NCI-H1417 (cell line): ENCODE data around the gene SPSB3.

ENCODE experiments used
- DNase-seq, 3 experiments: peaks; one replicate each; lab custom pipeline; 2025; lab: John Stamatoyannopoulos, UW

SPSB3 gene

DNA sequence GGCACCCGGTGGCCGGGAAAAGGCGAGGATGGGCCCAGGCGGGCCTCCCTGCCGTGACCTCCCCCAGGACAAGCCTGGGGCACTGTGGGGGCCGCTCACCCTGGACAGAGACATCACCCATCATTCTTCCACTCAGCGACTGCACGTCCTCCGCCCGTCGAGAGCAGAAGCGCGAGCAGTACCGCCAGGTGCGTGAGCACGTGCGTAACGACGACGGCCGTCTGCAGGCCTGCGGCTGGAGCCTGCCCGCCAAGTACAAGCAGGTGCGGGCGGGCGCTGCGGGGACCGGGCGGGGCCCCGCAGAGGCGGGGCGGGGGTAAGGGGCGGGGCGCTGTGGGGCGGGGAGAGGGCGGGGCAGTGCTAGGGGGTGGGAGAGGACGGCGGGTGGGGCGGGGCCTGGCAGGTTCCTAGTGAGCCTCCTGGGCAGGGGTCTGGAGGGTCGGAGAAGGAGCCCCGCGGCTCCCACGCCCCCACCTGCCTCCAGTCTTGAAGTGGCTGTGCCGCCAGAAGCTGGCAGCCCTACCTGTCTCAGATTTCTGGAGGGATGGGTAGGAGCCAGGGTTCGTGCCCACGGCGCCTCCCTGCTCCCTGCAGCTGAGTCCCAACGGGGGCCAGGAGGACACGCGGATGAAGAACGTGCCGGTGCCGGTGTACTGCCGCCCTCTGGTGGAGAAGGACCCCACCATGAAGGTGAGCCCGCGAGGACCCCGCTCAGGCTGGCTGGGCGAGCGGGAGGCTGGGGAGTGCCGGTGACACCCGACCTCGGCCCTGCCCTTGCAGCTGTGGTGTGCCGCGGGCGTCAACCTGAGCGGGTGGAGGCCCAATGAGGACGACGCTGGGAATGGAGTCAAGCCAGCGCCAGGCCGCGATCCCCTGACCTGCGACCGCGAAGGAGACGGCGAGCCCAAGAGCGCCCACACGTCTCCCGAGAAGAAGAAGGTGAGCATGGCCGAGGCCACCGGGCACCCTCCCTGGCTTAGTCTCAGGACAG lies 18.6 kb downstream of the SPSB3 start:
- peak in 1 of 3 experiments; percentile 30 for DNase-seq

DNA sequence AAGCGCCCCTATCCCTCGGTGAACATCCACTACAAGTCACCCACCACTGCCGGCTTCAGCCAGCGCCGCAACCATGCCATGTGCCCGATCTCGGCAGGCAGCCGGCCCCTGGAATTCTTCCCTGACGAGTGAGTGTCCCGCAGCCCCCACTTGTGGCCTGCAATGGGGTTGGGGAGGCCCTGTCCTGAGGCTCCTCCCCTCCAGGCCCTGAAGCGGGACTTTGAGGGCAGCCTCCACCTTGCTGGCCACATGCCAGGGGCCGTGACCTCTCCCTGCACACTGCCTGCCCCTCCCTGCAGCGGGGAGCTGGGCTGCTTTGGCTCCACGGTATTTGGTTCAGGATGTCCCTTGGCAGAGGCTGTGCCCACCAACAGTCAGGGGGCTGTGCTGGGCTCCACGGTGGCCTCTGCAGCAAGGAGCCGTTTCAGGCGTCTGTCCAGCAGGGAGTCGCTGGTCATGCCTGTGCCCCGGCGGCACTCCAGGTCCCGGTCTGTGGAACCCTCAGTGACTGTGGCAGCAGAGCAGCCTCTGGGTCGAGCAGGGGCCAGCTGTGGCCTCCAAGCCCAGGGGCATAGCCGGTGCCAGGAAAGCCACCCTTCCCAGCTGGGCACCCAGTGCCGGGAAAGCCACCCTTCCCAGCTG lies 19.4 kb downstream of the SPSB3 start:
- no peak for DNase-seq

DNA sequence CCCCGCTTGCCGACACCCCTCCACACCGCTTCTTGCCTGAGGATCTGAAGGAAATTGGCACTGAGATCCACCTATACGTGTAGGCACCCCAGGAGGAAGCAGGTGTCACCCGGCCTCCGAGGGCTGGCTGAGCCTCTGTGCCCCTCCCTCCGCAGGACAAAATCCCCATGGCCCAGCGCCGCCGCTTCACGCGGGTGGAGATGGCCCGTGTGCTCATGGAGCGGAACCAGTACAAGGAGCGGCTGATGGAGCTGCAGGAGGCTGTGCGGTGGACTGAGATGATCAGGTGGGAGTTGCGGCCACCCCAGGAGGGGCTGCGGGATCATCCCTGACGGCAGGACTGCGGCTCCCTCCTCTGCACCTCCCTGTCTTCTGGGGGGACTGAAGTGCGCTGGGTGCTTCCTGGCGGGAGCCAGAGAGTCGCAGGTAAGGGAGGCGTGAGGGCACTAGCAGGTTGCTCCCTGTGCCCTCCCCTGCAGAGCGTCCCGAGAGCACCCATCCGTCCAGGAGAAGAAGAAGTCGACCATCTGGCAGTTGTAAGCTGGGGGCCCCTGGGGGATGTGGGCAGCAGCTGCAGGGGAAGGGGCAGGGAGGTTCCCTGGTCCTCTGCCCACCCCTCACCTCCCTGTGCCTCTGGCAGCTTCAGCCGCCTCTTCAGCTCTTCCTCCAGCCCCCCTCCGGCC lies 20.0 kb downstream of the SPSB3 start:
- DNase-seq: no peak

DNA sequence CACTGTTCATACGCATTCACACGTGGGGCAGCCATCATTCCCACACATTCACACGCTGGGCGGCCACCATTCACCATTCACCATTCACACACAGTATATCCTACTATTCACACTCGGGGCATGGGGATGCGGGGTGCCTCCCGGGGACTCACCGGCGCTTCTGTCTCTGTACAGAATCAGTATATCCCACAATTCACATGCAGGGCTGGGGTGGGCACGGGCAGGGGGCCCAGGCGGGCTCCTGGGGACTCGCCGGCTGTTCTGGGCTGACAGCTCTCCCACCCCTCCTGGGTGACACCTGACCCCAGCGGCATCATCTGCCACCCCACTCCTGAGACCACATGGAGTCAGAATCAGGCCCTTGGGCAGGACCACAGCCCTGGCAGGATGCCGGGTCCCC lies 20.6 kb downstream of the SPSB3 start:
- DNase-seq: no peak

DNA sequence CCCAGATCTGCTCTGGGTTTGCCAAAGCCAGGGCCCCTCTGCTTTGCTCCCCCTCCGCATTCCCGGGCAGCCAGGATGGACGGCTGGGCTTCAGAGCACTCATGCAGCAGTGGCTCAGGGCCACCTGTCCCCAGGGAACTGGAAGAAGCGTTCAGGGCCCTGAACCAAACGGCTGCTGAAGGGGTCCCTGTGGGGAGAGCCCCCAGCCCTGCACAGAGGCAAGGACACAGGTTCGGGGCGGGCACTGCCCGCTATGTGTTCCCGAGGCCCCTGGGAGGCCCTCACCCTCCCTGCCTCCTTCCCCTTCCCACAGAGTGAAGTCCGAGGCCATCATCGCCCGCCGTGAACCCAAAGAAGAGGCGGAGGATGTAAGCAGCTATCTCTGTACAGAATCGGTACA lies 21.5 kb downstream of the SPSB3 start:
- no peak for DNase-seq

DNA sequence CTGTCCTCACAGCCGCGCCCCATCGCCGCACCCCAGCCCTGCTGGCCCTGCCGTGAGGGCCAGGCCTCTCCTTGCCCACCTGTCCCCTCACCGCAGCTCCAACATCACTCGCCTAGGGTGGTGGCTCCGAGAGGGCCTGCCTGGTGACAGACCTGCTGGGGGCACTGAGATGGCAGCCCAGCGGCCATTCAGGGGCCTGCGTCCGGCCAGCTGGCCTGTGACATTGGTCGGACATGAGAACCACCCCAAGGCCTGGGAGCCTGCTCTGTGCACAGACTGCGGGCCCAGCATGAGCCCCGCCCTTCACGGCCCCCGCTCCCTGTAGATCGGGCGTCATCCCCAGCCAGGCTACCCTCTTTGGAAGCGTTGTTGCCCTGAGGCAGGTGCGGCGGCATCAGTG lies 22.9 kb downstream of the SPSB3 start:
- DNase-seq: no peak

DNA sequence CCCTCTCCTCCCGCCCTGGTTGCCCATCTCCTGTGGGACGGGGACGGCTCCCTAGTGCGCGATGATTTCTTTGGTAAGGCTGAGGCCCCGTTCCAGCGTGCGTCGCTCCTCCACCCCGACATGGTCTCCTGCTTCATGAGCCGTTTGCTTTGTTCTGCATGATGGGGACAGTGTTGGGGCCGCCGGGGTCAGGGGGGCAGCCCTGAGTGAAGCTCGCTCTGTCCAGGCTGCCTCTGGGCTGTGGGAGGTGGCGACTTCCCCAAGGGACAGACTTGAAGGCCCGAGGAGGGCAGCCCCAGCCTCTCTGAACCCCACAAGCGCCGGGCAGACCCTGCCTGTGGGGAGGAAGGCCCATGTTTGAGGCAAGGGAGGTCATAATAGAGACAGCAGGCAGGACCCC lies 23.4 kb downstream of the SPSB3 start:
- DNase-seq: no peak

DNA sequence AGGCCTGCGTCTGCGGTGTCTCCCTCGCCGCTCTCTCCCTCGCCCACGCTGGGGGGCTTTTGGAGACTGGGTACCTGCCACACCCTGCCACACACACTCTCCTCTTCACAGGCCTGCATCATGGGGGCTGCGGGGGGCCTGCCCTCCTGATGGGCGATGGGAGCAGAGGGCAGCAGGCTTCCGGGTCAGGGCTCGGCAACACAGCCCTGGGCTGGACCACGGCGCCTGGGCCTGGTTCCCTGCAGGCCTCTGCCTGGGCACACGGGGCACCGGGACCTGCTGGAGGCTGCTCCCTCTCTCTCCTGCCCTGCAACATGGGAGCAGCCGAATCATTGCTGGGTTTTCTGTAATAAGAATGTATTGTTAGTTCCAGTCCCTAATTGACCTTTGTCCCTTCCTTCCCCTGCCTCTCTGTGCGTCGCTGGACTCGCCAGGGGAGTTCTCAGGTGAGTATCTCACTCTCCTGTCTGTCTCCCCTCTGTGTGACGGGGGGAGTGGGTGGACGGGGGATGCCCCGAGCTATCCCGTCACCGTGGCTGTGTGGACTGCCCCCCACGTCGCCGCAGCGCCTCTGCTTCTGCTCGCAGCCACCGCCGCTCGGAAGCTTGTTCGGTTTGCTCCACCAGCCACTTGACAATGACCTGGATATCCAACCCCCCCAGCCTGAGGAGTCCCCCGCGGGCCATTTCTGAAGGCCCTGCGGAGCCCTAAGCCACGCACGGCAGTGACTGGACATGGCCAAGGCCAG lies 24.5 kb downstream of the SPSB3 start:
- no peak for DNase-seq

DNA sequence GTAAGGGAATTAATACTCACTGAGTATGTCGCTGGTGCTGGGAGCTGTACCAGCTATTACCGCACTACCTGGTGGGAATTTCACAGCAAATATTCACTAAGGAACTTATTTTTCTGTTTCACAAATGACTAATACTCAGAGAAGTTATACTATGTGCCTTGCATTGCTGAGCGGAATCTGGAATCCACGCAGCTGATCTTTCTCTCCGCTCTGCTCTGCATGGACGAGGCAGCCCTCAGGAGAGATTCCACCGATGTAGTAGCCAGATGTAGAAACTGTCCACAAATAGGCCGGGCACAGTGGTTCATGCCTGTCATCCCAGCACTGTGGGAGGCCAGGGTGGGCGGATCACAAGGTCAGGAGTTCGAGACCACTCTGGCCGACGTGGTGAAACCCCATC lies 28.2 kb downstream of the SPSB3 start:
- no peak for DNase-seq

DNA sequence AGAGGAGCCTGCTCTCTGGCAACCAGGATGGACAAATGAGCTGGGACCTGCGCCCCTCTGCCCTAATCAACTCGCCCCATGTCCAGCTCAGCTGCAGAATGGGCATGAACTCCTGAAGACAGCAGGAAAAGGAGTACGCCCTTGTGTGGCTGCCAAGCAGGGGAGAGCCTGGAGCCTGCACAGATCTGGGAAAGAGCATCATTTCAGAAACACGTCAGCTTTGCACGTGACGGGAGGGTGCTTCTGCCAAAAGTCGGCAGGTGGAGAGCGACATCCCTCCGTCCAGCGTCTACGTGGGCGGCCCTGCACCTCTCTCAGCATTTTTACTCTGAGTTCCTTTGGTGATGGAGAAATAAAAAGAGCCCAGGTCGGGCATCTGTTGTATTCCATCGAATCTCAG lies 29.5 kb downstream of the SPSB3 start:
- DNase-seq: no peak

DNA sequence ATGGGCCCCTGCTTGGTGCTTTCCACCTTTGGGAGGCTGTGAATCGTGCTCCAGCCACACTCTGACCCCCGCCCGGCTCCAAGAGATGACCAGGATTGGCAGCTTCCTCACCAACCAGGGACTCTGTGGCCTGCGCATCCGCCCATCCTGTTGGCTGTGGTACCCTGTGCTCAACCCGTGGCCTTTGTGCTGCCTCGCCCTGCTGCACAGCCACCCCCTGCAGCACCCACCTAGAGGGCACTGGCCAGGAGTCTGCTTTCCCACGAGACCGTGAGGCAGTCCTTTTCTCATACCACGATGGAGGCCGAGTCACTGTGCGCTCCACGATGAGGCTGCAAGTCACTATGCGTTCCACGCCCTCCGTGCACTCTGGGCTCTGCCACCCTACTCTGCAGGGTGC lies 30.4 kb downstream of the SPSB3 start:
- no peak for DNase-seq

DNA sequence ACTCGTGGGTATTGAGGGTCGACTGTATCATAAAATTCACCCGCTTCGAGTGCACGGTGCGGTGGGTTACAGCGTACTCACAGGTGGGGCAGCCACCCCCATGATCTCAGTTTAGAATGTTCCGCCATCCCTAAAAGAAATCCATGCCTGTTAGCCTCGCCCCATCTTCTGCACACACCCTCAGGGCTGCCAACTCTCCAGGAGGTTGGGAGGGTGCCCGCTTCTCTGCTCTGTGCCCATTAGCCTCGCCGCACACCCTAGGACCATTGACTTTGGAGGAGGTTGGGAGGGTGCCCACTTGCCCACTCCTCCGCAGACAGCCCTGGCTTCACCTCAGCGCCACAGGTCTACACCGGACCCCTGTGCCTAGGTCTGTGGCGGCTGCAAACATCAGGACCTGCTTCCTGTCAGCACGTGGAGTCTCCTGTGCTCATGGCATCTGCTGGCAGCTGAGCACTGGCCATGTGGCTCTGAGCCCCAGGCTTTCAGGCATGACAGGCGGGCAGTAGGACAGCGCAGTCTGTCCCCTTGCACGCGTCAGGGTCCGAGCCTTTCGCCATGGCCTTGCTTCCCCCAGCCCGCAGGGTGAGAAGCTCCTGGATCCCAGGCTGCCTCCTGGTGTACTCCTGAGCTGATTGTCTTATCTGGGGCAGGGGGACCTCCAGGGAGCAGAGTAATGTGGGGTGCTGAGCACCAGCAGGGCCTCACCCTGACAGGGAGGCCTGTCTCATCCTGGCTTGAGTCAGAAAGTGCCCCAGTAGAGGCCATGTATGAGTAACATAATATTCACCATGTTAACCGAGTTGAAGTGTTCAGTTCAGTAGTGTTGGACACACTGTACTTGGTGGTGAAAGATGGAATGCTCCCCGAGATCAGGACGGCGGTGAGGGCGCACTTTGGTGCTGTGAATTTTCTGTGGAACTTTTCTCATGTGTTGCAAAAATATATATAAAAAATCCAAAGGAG lies 32.9 kb downstream of the SPSB3 start:
- no peak for DNase-seq

DNA sequence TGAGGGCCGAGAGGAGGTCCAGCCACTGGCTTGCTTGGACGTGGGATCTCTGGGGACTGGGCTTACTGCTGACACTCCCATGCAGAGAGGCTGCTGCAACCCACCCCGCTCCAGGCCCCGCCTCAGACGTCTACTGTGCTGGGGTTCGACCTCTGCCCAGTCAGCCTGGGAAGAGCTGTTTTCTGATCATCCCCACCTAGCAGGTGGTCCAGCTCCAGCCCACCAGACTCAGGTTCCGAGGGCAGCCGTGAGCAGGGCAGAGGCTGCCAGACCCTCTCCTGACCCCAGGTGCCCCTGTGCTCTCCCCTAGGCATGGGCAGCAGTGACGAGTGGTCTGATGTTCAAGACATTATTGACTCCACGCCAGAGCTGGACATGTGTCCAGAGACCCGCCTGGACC lies 34.4 kb downstream of the SPSB3 start:
- no peak for DNase-seq

DNA sequence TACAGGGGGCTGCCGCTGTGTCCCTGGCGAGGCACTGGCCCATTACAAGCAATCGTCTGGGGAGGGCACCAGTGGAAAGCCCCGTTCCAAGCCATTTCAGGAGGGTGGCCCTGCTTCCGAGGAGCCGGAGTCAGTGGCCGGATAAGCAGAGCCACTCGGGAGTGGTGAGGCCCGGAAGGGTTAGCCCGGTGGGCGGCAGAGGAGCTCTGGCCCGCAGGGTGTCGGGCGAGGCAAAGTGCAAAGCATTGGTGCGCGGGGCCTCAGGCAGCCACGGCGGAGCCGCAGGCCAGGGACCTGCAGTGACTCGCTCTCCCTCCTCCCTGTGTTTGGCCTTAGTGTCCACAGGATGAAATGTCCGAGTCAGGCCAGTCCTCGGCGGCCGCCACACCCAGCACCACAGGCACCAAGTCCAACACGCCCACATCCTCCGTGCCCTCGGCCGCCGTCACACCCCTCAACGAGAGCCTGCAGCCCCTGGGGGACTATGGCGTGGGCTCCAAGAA lies 35.6 kb downstream of the SPSB3 start:
- no peak for DNase-seq

DNA sequence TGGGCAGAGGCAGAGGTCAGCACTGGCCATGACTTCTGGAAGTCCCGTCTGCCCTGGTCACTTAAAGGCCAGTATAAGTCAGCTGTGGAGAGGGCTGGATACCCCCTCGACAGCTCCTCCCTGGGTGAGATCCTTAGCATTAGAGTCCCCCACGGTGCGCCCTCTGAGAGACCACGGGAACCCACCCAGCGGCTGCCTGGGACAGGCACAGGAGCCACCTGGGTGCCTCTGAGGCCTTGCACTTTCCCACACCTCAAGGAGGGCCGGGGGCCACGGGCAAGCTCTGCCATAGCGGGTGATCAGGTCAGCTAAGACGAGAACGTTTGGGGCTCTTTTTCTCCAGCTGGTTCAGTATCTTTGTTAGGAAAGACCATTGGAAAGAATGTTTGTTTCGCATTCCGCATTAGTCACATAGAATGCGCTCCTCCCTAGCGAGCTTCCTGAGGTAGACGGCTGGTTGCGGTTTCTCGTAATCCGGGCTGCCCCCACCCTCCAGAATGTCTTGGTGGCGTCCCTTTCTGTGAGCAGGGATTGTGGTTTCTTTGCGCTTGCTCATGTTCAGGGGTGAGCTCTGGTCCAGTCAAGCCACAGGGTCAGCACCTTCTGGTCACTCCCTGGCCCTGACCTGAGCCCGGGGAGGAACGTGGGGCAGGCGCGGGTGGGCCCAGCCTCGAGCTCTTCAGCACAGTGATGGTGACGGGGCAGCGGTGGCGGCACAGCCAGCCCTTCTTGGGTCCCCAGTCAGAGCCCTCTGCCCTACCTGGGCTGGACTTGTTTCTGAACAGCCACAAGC lies 36.3 kb downstream of the SPSB3 start:
- DNase-seq: no peak

DNA sequence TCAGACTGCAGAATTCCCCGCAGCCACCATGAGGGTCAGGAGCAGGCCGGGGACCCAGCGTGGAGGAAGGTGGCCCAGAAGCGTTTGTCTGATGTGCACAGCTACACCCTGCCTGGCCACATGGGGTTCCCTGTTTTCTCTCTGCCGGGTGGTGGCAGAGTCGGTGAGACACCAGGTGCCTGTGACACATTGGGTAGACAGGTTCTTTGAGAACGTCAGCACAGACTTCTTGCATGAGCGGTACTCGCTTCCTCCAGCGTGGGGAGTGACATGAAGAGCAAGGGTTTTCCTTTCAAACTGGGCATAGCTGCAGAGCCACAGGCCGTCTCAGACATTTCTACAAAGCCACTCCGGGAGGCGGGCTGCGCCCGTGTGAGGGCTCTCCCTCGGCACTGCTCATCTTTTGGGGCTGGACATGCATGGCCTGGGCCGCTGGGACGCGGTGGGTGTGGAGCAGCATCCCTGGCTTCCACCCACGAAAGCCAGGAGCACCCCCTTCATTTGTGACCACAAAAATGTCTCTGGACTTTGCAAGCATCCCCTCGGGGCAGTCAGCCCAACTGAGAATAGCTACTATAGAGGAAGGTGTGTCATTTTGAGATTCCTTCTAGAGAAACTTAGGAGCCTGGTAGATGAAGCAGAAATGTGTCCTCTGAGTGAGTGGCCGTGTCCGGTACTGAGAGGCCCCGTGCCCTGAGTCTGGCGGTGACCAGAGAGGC lies 37.0 kb downstream of the SPSB3 start:
- no peak for DNase-seq

DNA sequence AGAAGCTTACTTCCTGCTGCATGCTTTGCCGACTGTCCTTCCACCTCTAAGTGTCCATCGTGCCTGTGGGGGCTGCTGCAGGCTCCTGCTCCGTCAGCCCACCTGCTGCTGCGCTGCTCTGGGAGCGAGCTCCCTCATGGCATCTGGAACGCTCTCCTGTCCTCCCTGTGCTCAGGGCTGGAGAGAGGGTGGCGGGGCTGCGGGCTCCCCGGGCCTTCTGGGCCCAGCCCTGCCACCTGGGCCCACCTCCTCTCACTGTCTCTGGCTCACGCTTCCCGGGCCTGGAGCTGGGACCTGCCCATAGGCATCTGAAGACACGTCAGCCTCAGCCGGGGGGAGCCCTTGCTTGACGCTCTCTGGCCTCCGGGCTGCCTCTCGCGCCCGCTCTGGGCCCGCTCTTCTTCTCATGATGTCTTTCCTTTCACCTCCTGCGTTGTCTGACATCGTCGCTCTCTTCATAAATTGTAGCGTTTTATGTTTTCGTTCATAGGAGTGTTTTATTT lies 38.0 kb downstream of the SPSB3 start:
- DNase-seq: no peak

DNA sequence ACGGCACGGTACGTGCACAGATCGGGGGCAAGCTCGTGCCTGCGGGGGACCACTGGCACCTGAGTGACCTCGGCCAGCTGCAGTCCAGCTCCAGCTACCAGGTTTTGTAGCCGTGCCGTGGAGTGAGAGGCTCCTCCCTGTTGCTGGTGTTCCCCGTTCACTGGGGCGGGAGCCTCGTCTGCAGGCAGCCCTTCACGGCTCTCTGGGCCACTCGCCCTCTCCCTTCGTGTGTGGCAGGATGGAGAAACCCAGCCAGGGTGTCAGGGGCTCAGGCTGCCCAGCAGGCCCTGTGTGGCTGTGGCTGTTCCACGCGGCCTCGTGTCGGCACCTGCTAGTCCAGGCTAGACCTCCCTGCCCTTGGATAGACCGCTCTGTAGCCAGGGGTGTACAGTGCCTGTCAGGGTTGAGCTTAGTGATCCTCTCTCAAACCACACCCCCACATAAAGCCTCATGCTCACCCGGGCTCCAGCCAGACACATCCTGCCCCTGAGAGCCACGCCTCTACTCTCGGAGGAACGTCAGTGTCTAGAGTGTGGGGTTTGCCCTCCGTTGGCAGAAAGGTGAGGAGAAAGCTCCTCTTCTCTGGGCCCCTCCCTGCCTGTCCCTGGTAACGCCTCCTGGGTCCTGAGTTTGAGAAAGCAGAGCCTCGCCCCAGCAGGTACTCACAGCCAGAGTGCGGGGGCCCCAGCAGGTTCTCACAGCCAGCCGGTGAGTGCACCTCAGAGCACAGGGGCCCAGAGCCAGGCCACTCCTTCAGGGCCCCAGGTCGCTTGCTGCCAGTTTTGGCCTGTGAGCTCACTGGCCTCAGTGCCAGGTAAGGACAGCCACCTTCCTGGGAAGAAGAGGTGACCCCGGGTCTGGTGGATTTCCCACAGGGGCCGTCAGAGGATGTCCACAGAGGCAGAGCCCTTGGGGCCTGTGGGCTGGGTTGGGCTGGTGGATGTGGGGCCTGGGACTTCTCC lies 38.7 kb downstream of the SPSB3 start:
- DNase-seq: no peak
